Mesenchymal stem cell (in vitro differentiated cells and primary cell): ENCODE measurements around the gene ULK4.

Experiments used
- DNase-seq: peaks from one replicate; pipeline ENCODE4 v3.0.0-alpha.2; 2013
- H2AFZ ChIP-seq: one replicate; pipeline ENCODE4 v1.6.1; 2013; ENCODE audit warnings: low read depth, mild to moderate bottlenecking, control low read depth, inconsistent platforms, low read length, moderate library complexity
- H2AK5ac ChIP-seq: 2 replicates; pipeline ENCODE4 v1.6.1; 2013; ENCODE audit warnings: low read length, moderate library complexity, mild to moderate bottlenecking, inconsistent platforms; ENCODE audit not compliant: severe bottlenecking
- H2BK120ac ChIP-seq: one replicate; pipeline ENCODE4 v1.6.1; 2013; ENCODE audit warnings: low read depth, mild to moderate bottlenecking, inconsistent platforms, low read length, moderate library complexity
- H2BK12ac ChIP-seq, 2 experiments: one replicate each; pipeline ENCODE4 v1.6.1; 2013; ENCODE audit warnings: inconsistent platforms in 2 of 2, low read length in 2 of 2, mild to moderate bottlenecking in 2 of 2, moderate library complexity in 2 of 2, control low read depth in 1 of 2
- H2BK15ac ChIP-seq: one replicate; pipeline ENCODE4 v1.6.1; 2013; ENCODE audit warnings: mild to moderate bottlenecking, low read depth, inconsistent platforms; ENCODE audit not compliant: poor library complexity, severe bottlenecking
- H2BK5ac ChIP-seq: 2 replicates; pipeline ENCODE4 v1.6.1; 2013; ENCODE audit warnings: low read depth, mild to moderate bottlenecking, low read length, control low read depth, inconsistent platforms; ENCODE audit not compliant: poor library complexity, severe bottlenecking
- H3K14ac ChIP-seq, 2 experiments: one replicate each; pipeline ENCODE4 v1.6.1; 2013; ENCODE audit warnings: inconsistent platforms in 2 of 2, low read length in 2 of 2, control low read depth in 1 of 2, mild to moderate bottlenecking in 1 of 2, moderate library complexity in 1 of 2
- H3K18ac ChIP-seq, 2 experiments: one replicate each; pipeline ENCODE4 v1.6.1; 2013; ENCODE audit warnings: inconsistent platforms in 2 of 2, low read length in 2 of 2, control low read depth in 1 of 2, low read depth in 1 of 2, mild to moderate bottlenecking in 1 of 2
- H3K23ac ChIP-seq, 2 experiments: one replicate each; pipeline ENCODE4 v1.6.1; 2013; ENCODE audit warnings: inconsistent platforms in 2 of 2, low read length in 2 of 2, mild to moderate bottlenecking in 2 of 2, moderate library complexity in 2 of 2, control low read depth in 1 of 2
- H3K27ac ChIP-seq: 2 replicates; pipeline ENCODE4 v1.5.1; 2013; ENCODE audit warnings: mild to moderate bottlenecking, moderate library complexity, low read length, control low read depth, inconsistent platforms; ENCODE audit not compliant: poor library complexity, severe bottlenecking
- H3K27me3 ChIP-seq, 2 experiments: 2 replicates each; pipeline versions ENCODE4 v1.6.1 to v1.7.0; 2013; ENCODE audit warnings: low read length in 2 of 2, mild to moderate bottlenecking in 2 of 2, moderate library complexity in 2 of 2, control low read depth in 1 of 2, inconsistent platforms in 1 of 2; ENCODE audit not compliant: control insufficient read depth in 1 of 2, insufficient read depth in 1 of 2
- H3K36me3 ChIP-seq, 2 experiments: 2 replicates each; pipeline versions ENCODE4 v1.6.1 to v1.7.0; 2013; ENCODE audit warnings: low read length in 2 of 2, control low read depth in 1 of 2, inconsistent platforms in 1 of 2, low read depth in 1 of 2, mild to moderate bottlenecking in 1 of 2; ENCODE audit not compliant: insufficient read depth in 2 of 2, control insufficient read depth in 1 of 2
- H3K4ac ChIP-seq, 2 experiments: one replicate each; pipeline ENCODE4 v1.6.1; 2013; ENCODE audit warnings: inconsistent platforms in 2 of 2, low read length in 2 of 2, mild to moderate bottlenecking in 2 of 2, moderate library complexity in 2 of 2, control low read depth in 1 of 2, low read depth in 1 of 2
- H3K4me1 ChIP-seq: 2 replicates; pipeline ENCODE4 v1.6.1; 2013; ENCODE audit warnings: low read depth, low read length, control low read depth; ENCODE audit not compliant: control insufficient read depth, insufficient read depth
- H3K4me2 ChIP-seq: 2 replicates; pipeline ENCODE4 v1.6.1; 2013; ENCODE audit warnings: low read length, mild to moderate bottlenecking, inconsistent platforms; ENCODE audit not compliant: poor library complexity, severe bottlenecking
- H3K4me3 ChIP-seq, 2 experiments: 2 replicates each; pipeline versions ENCODE4 v1.5.1 to v1.7.0; 2013; ENCODE audit warnings: low read length in 2 of 2, mild to moderate bottlenecking in 2 of 2, control low read depth in 1 of 2, low read depth in 1 of 2; ENCODE audit not compliant: insufficient read depth in 1 of 2
- H3K79me1 ChIP-seq: replicated peaks from 2 replicates; pipeline ENCODE4 v1.6.1; 2013; ENCODE audit warnings: mild to moderate bottlenecking, control low read depth, low read length, inconsistent platforms; ENCODE audit not compliant: poor library complexity, severe bottlenecking
- H3K9ac ChIP-seq: 2 replicates; pipeline ENCODE4 v1.7.0; 2013; ENCODE audit warnings: mild to moderate bottlenecking, low read length, moderate library complexity
- H3K9me3 ChIP-seq: 2 replicates; pipeline ENCODE4 v1.7.0; 2013; ENCODE audit warnings: mild to moderate bottlenecking, low read length; ENCODE audit not compliant: control insufficient read depth
- H4K8ac ChIP-seq: one replicate; pipeline ENCODE4 v1.6.1; 2013; ENCODE audit warnings: inconsistent platforms, mild to moderate bottlenecking, low read length, moderate library complexity
- H4K91ac ChIP-seq: one replicate; pipeline ENCODE4 v1.6.1; 2013; ENCODE audit warnings: mild to moderate bottlenecking, low read length, inconsistent platforms
- WGBS: methylation state at CpG from one replicate; pipeline ENCODE4 v1.1.7; 2013; ENCODE audit warnings: mixed read lengths; 5-methylcytosine and 5-hydroxymethylcytosine counted together

Gene ULK4

GRCh38 chr3:41198950-41199865 lies 762.7 kb downstream of the ULK4 start, which contains the start of gene CTNNB1:
Gene CTNNB1, plus strand, starts transcription at chr3:41199505. Its CDS starts 24,564 bp downstream, at chr3:41224069.
- peak within 1 kb of the TSS; percentile 82 to 100 for H3K14ac ChIP-seq
- H2AFZ ChIP-seq, result peak within 1 kb of the TSS; percentile 95
- peak within 1 kb of the TSS; percentile 74 for H2BK5ac ChIP-seq
- peaks cover 4% of the 10 kb centered on the region for H3K79me1 ChIP-seq
- H3K36me3 ChIP-seq, result no peaks in the 10 kb centered on the region
- peak; percentile 95 for DNase-seq
- H2BK15ac ChIP-seq, result peak within 1 kb of the TSS; percentile 100
- peak within 1 kb of the TSS; percentile 67 to 99 for H3K23ac ChIP-seq
- H3K4me2 ChIP-seq, result peak within 1 kb of the TSS; percentile 99
- H2BK120ac ChIP-seq, result peak within 1 kb of the TSS; percentile 99
- H3K27me3 ChIP-seq, result no peaks in the 10 kb centered on the region
- peak within 1 kb of the TSS; percentile 70 for H4K8ac ChIP-seq
- H3K27ac ChIP-seq, result peak within 1 kb of the TSS; percentile 84
- H3K18ac ChIP-seq, result peak within 1 kb of the TSS; percentile 95 to 100
- peaks cover 5% of the 10 kb centered on the region for H3K4me1 ChIP-seq
- H2AK5ac ChIP-seq, result peak within 1 kb of the TSS; percentile 48
- peak within 1 kb of the TSS; percentile 91 to 97 for H3K4me3 ChIP-seq
- H3K9me3 ChIP-seq, result no peaks in the 10 kb centered on the region
- peak within 1 kb of the TSS; percentile 88 for H4K91ac ChIP-seq
- H3K9ac ChIP-seq, result peak within 1 kb of the TSS; percentile 97
- H3K4ac ChIP-seq, result peak within 1 kb of the TSS; percentile 93 to 100
- under 1% methylated on average over 82 of the region's 112 CpGs for WGBS
- peak within 1 kb of the TSS; percentile 84 to 90 for H2BK12ac ChIP-seq

GRCh38 chr3:41198526-41198925 lies 763.4 kb downstream of the ULK4 start:
- H3K23ac ChIP-seq, result peak overlapping the region; percentile 67 to 92
- peak overlapping the region; percentile 54 for H2BK120ac ChIP-seq
- H3K27me3 ChIP-seq, result no peaks in the 10 kb centered on the region
- no peak overlapping the region for H3K27ac ChIP-seq
- H3K14ac ChIP-seq, result peak overlapping the region; percentile 82 to 95
- H2AFZ ChIP-seq, result peak overlapping the region; percentile 95
- peaks cover 5% of the 10 kb centered on the region for H3K4me1 ChIP-seq
- no peak overlapping the region for H2AK5ac ChIP-seq
- peak overlapping the region; percentile 25 for H4K91ac ChIP-seq
- peak overlapping the region; percentile 73 to 92 for H3K4ac ChIP-seq
- no peak for DNase-seq
- peak overlapping the region in 1 of 2 experiments; percentile 90 for H2BK12ac ChIP-seq
- H4K8ac ChIP-seq, result peak overlapping the region; percentile 70
- peak overlapping the region; percentile 100 for H2BK15ac ChIP-seq
- peak overlapping the region; percentile 97 for H3K9ac ChIP-seq
- peak overlapping the region; percentile 74 for H2BK5ac ChIP-seq
- WGBS, result 4% methylated on average over 20 of the region's 20 CpGs
- H3K18ac ChIP-seq, result peak overlapping the region; percentile 95
- peak overlapping the region; percentile 99 for H3K4me2 ChIP-seq
- H3K79me1 ChIP-seq, result peaks cover 4% of the 10 kb centered on the region
- no peaks in the 10 kb centered on the region for H3K9me3 ChIP-seq
- no peaks in the 10 kb centered on the region for H3K36me3 ChIP-seq
- H3K4me3 ChIP-seq, result peak overlapping the region; percentile 91 to 97

GRCh38 chr3:41198046-41198445 lies 763.9 kb downstream of the ULK4 start:
- H2BK12ac ChIP-seq, result no peak overlapping the region
- H3K27me3 ChIP-seq, result no peaks in the 10 kb centered on the region
- no peak overlapping the region for H2BK15ac ChIP-seq
- H2BK5ac ChIP-seq, result no peak overlapping the region
- H4K8ac ChIP-seq, result no peak overlapping the region
- WGBS, result 100% methylated on average over 2 of the region's 7 CpGs
- no peak overlapping the region for H2AFZ ChIP-seq
- no peak overlapping the region for H3K23ac ChIP-seq
- no peak overlapping the region for H3K4ac ChIP-seq
- H3K9me3 ChIP-seq, result no peaks in the 10 kb centered on the region
- no peak overlapping the region for H3K4me3 ChIP-seq
- no peak overlapping the region for H3K14ac ChIP-seq
- H3K4me2 ChIP-seq, result no peak overlapping the region
- no peak overlapping the region for H3K18ac ChIP-seq
- H3K27ac ChIP-seq, result no peak overlapping the region
- no peak overlapping the region for H3K9ac ChIP-seq
- H2AK5ac ChIP-seq, result no peak overlapping the region
- H3K79me1 ChIP-seq, result peaks cover 4% of the 10 kb centered on the region
- H3K4me1 ChIP-seq, result peaks cover 5% of the 10 kb centered on the region
- H3K36me3 ChIP-seq, result no peaks in the 10 kb centered on the region
- H4K91ac ChIP-seq, result no peak overlapping the region
- no peak for DNase-seq
- H2BK120ac ChIP-seq, result no peak overlapping the region
